Epidermal melanocyte (primary cell): ENCODE data around the gene PPP4R1.
A peak's percentile ranks its signal among the peaks of the same experiment; 100 is the strongest.
"Not testable (repeated sequence)": the region's sequence is repeated elsewhere in the genome, so short reads cannot be mapped to it uniquely, and the experiment has no call there.

Source experiments
- DNase-seq: peaks from one replicate; pipeline ENCODE4 v3.0.0; 2011; ENCODE audit warnings: low spot score; ENCODE audit not compliant: insufficient read length

PPP4R1 gene

DNA sequence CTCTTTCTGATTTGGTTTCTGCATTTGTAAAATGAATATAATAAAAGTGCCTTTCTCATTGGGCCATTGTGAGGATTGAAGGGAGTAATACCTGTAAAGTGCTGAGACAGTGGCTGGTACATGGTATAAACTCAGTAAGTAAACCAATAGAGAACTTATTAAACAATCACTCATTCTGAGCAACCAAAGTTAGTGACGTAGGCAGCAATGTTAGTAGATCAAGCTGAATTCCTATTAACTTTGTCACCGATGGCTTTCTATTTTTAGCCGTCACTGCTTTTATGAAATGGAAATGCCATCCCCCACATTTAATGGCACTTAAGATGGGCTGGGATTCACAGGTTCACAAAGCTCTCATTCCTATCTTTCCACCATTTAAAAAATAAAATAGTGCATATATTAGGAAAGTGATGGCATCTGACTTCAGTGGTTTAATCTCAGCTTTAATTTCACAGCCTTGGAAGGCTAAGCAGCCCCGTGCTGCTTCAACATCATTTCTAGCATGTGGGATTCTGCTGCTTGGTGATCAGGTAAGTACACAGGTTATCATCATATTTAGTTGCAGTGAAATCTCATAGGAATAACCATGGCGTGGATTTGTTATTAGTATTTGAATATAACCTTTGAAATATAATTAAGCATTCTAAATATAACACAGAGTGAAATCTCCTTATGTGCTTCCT lies 17.6 kb upstream of the PPP4R1 start:
- DNase-seq, result no peak

- DNase-seq, result no peak
Observed at GRCh38 chr18:9630444-9630843, 16.1 kb upstream of the PPP4R1 start.

GRCh38 chr18:9629709-9630108 lies 15.3 kb upstream of the PPP4R1 start:
- DNase-seq, result no peak

- no peak for DNase-seq
Observed at GRCh38 chr18:9628984-9629383, 14.6 kb upstream of the PPP4R1 start.

GRCh38 chr18:9627642-9628041 lies 13.3 kb upstream of the PPP4R1 start:
- no peak for DNase-seq

GRCh38 chr18:9619990-9620389 lies 5.6 kb upstream of the PPP4R1 start:
- no peak for DNase-seq

- DNase-seq, result no peak
Observed at GRCh38 chr18:9619545-9619944, 5.2 kb upstream of the PPP4R1 start.

GRCh38 chr18:9619056-9619455 lies 4.7 kb upstream of the PPP4R1 start:
- DNase-seq, result no peak

DNA sequence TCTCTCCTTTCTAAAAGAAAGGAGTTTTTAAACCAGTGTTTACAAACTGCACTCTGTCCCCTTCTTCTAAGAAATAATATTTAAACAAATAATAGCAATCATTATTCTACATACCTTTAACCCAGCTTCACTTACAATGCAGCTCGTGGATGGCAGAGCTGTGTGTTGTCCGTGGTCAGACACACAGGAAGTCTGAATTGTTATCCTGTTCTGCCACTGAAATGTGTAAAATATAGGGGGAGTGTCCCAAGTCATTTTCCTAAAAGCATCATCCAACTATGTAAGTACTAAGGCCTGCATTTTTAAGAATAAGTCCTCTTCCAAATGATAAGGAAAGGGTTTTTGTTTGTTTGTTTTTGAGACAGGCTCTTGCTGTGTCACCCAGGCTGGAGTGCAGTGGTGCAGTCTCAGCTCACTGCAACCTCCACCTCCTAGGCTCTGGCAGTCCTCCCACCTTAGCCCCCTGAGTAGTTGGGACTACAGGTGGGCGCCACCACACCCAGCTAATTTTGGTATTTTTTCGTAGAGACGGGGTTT lies 2.7 kb upstream of the PPP4R1 start:
- no peak for DNase-seq

DNA sequence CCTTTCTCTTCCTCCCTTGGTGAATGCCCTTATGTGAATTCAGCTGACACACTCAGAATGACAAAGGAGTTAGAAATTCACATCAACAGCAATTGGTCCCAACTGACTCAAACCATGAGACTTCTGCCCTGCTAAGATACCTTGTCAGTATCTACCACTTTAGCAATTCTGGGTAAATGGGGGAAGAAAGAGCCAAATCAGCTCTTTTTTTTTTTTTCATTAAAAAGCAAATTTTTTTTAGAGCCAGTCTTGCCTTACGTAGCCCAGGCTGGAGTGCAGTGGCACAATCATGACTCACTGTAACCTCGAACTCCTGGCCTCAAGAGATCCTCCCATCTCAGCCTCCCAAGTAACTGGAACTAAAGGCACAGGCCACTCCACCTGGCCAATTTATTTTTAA lies 1.7 kb upstream of the PPP4R1 start:
- DNase-seq, result no peak

- DNase-seq, result no peak
Observed at GRCh38 chr18:9615280-9615797, 980 bp upstream of the PPP4R1 start.

DNA sequence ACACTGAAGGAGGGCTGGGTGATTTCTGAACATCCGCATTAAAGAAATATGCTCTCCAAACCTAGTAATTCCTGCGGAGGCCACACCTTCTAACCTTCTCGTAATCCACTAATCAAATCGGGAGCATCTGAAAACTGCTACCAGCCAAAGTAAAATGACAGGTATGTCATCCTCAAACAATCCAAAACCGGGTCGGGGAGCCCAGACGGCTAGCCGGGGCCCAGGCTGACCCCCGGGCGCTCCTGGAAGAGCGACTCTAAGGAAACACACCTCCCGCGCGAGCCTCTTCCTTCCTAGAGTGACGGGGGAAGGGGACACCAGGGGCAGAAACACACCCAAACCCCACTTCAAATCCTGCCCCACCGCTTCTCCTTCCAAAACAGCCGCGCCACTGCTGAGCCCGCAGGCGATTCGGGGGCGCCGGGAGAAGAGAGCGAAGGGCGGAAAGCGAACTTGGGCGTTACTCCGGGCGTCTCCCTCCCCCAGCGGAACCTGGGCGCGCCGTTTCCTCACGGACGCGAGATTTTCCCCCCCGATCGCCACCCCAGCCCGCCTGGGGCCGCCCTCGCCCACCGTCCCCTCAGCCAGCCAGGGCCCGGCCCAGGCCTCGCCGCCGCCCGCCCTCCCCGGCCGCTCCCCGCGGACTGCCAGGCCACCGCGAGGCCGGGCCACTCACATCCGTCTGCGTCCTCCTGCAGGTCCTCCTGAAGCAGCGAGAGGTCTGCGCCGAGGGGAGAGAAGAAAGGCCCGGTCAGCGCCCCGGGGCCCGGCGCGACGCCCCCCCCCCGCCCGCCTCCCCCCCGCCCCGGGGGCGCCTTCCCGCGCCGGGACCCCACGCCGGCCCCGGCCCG lies 584 bp downstream of the PPP4R1 start:
- DNase-seq, result peak; percentile 32

DNA sequence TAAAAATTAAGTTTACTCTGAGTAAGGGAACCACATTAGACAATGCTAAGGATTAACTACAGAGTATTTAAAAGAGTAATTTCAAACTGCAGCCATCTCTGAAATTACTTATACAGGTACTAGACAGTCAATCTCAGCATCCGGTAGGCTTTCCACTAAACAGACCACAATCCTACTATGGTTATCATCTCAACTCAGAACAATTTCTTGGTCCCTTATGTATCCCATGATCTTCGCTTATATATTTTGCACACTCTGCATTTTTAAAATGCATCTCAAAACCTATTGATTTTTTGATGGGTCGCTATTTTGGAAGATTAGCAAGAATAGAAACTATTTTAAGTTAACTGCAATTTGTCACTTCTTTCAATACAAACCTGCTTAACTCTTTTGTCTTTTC lies 1.4 kb downstream of the PPP4R1 start:
- no peak for DNase-seq

GRCh38 chr18:9612215-9612830 lies 2.0 kb downstream of the PPP4R1 start:
- DNase-seq, result peak; percentile 43

DNA sequence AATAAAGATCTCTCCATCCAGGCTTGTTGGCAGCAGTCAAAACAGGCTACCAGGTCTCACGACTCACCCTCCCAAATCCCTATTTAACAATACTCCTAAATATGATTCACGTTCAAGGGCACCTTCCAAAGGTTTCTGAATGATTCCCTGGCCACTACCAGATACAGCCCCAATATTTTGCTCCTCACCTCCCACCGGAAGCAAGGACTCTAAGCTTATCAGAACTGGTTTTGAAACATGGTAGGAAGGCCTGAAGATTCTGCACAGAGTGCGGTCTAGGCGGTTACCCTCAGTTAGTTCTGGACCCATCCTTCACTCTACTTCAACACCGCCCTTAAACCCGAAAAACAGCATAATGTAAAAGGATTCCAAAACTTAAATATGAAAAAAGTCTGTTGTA lies 5.2 kb downstream of the PPP4R1 start:
- no peak for DNase-seq

- DNase-seq, result no peak
Observed at GRCh38 chr18:9608728-9609127, 5.6 kb downstream of the PPP4R1 start.

DNA sequence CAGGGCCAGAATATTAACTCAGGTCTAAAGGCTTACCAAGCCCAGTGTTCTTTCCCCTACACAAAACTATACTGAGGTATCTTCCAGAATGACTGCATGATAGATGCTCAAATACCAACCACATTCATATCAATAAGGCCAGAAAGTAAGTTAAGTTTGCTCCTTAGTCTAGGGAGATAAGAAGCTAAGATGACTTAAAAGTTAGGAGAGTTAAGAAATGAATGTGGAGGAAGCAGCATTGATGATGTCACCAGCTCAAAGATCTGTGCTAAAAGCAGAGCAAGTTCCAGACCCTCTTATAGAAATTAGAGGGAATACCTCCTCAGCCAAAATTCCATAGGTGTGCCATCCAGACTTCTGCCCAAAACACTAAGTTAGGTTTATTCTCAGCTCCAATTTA lies 6.1 kb downstream of the PPP4R1 start:
- DNase-seq, result no peak

GRCh38 chr18:9607111-9607510 lies 7.2 kb downstream of the PPP4R1 start:
- not testable (repeated sequence) for DNase-seq

- no peak for DNase-seq
Observed at GRCh38 chr18:9606039-9606438, 8.3 kb downstream of the PPP4R1 start.

- DNase-seq, result no peak
Observed at GRCh38 chr18:9604348-9604747, 10.0 kb downstream of the PPP4R1 start.

GRCh38 chr18:9599328-9599727 lies 15.0 kb downstream of the PPP4R1 start:
- no peak for DNase-seq

- no peak for DNase-seq
Observed at GRCh38 chr18:9597609-9598008, 16.8 kb downstream of the PPP4R1 start.
